H1 (cell line): Measurements from ENCODE around the gene YARS1. TPM values are rescaled to one million over a fixed set of nuclear protein-coding genes. Genes with fewer than 3 reads are reported as not detected.

ENCODE experiments used
- CTCF ChIA-PET: fragments of 300-600 bp; sonication (Branson Sonifier 250); formaldehyde crosslinking; loops from one replicate; lab custom pipeline; 2021; ENCODE audit not compliant: partially characterized antibody; lab: Charles Lee
- POLR2A ChIA-PET: fragments of 300-600 bp; sonication (Branson Sonifier 250); formaldehyde crosslinking; loops from one replicate; lab custom pipeline; 2021; ENCODE audit warnings: inconsistent platforms; ENCODE audit not compliant: partially characterized antibody; lab: Charles Lee
- DNase-seq, 2 experiments: peaks; one replicate each; pipeline versions ENCODE4 v3.0.0 to v3.0.0-alpha.2; 2010 to 2022; ENCODE audit warnings: low spot score in 2 of 2, low read depth in 1 of 2, mixed read lengths in 1 of 2
- FAIRE-seq: peaks from 2 replicates; lab custom pipeline; 2011; peaks lifted over from hg19 to GRCh38; lab: Jason Lieb, UNC
- H2AFZ ChIP-seq: 2 replicates; pipeline ENCODE4 v1.8.1; 2012; ENCODE audit warnings: low read length, inconsistent platforms
- H2AK5ac ChIP-seq: 2 replicates; pipeline ENCODE4 v1.6.1; 2013; ENCODE audit warnings: low read depth, low read length
- H2BK120ac ChIP-seq: replicated peaks from 2 replicates; pipeline ENCODE3; 2013; ENCODE audit warnings: low read depth, low read length, inconsistent platforms
- H2BK12ac ChIP-seq: 2 replicates; pipeline ENCODE4 v1.6.1; 2013; ENCODE audit warnings: low read depth, low read length
- H2BK15ac ChIP-seq: 2 replicates; pipeline ENCODE4 v1.6.1; 2013; ENCODE audit warnings: low read length
- H2BK20ac ChIP-seq: 2 replicates; pipeline ENCODE4 v1.6.1; 2013; ENCODE audit warnings: low read length
- H2BK5ac ChIP-seq: 2 replicates; pipeline ENCODE4 v1.6.1; 2013; ENCODE audit warnings: low read depth, low read length
- H3K14ac ChIP-seq: 2 replicates; pipeline ENCODE4 v1.6.1; 2013; ENCODE audit warnings: inconsistent platforms; ENCODE audit not compliant: insufficient read length
- H3K18ac ChIP-seq: 2 replicates; pipeline ENCODE4 v1.6.1; 2013; ENCODE audit warnings: low read length; ENCODE audit errors: extremely low read depth
- H3K23ac ChIP-seq: 2 replicates; pipeline ENCODE4 v1.6.1; 2013; ENCODE audit warnings: inconsistent platforms; ENCODE audit not compliant: insufficient read length
- H3K23me2 ChIP-seq: 2 replicates; pipeline ENCODE4 v1.6.1; 2013; ENCODE audit warnings: low read depth, low read length
- H3K27ac ChIP-seq: 2 replicates; pipeline ENCODE4 v1.6.1; 2011; ENCODE audit warnings: low read depth, low read length, inconsistent platforms
- H3K27me3 ChIP-seq, 4 experiments: replicated peaks in 1 of 4; 1 replicate in 1 of 4; 2 replicates in 3 of 4; pipeline versions ENCODE4 v1.6.1 to v1.8.1; 2011 to 2013; ENCODE audit warnings: low read length in 3 of 4, mild to moderate bottlenecking in 3 of 4, inconsistent platforms in 2 of 4, mixed read lengths in 2 of 4, moderate library complexity in 1 of 4; ENCODE audit not compliant: control insufficient read depth in 3 of 4, insufficient read depth in 3 of 4; ENCODE audit errors: extremely low read depth in 1 of 4
- H3K36me3 ChIP-seq, 4 experiments: 2 replicates each; pipeline versions ENCODE4 v1.6.1 to v1.8.1; 2011 to 2013; ENCODE audit warnings: mild to moderate bottlenecking in 4 of 4, low read length in 3 of 4, moderate library complexity in 2 of 4, control low read depth in 1 of 4, inconsistent platforms in 1 of 4; ENCODE audit not compliant: insufficient read depth in 4 of 4, control insufficient read depth in 2 of 4
- H3K4ac ChIP-seq: replicated peaks from 2 replicates; pipeline ENCODE3; 2013; ENCODE audit warnings: low read length, low read depth, mixed read lengths, inconsistent platforms; ENCODE audit not compliant: insufficient read length
- H3K4me1 ChIP-seq, 4 experiments: replicated peaks in 1 of 4; 1 replicate in 1 of 4; 2 replicates in 3 of 4; pipeline versions ENCODE4 v1.6.1 to v1.8.1; 2011 to 2013; ENCODE audit warnings: low read length in 3 of 4, inconsistent platforms in 2 of 4, mixed read lengths in 1 of 4; ENCODE audit not compliant: insufficient read depth in 4 of 4, control insufficient read depth in 3 of 4
- H3K4me2 ChIP-seq, 2 experiments: 2 replicates each; pipeline versions ENCODE4 v1.6.1 to v1.8.1; 2011 to 2013; ENCODE audit warnings: low read depth in 2 of 2, low read length in 2 of 2, control low read depth in 1 of 2, inconsistent platforms in 1 of 2, mild to moderate bottlenecking in 1 of 2; ENCODE audit not compliant: insufficient read depth in 1 of 2
- H3K4me3 ChIP-seq, 4 experiments: fragments of 200-600, 300-600 bp in 1 of 4; sonication (generic), shearing (Covaris generic), sonication (Bioruptor Twin) in 1 of 4; 2 replicates each; pipeline versions ENCODE4 v1.5.1 to v1.8.1; 2011 to 2016; ENCODE audit warnings: low read length in 4 of 4, low read depth in 3 of 4, control low read depth in 2 of 4, inconsistent platforms in 2 of 4, mild to moderate bottlenecking in 2 of 4, mixed read lengths in 1 of 4, moderate library complexity in 1 of 4; ENCODE audit not compliant: insufficient read depth in 2 of 4; ENCODE audit errors: extremely low read depth in 1 of 4
- H3K56ac ChIP-seq: replicated peaks from 2 replicates; pipeline ENCODE3; 2013; ENCODE audit warnings: low read depth, mild to moderate bottlenecking, mixed read lengths, low read length, inconsistent platforms; ENCODE audit not compliant: insufficient read length
- H3K79me1 ChIP-seq: 2 replicates; pipeline ENCODE4 v1.6.1; 2013; ENCODE audit warnings: low read depth, low read length, control low read depth
- H3K79me2 ChIP-seq, 2 experiments: 2 replicates each; pipeline versions ENCODE4 v1.6.1 to v1.8.1; 2012 to 2013; ENCODE audit warnings: low read length in 2 of 2, mild to moderate bottlenecking in 2 of 2, inconsistent platforms in 1 of 2; ENCODE audit not compliant: insufficient read depth in 2 of 2, control insufficient read depth in 1 of 2
- H3K9ac ChIP-seq, 4 experiments: replicated peaks in 1 of 4; 1 replicate in 1 of 4; 2 replicates in 3 of 4; pipeline versions ENCODE4 v1.6.1 to v1.8.1; 2011 to 2013; ENCODE audit warnings: low read depth in 3 of 4, low read length in 3 of 4, control low read depth in 2 of 4, mild to moderate bottlenecking in 2 of 4, moderate library complexity in 2 of 4, inconsistent platforms in 1 of 4; ENCODE audit errors: extremely low read depth in 1 of 4
- H3K9me3 ChIP-seq, 2 experiments: 2 replicates each; pipeline versions ENCODE4 v1.6.1 to v1.8.1; 2012 to 2013; ENCODE audit warnings: mild to moderate bottlenecking in 2 of 2, moderate library complexity in 2 of 2, control low read depth in 1 of 2, inconsistent platforms in 1 of 2, low read depth in 1 of 2, low read length in 1 of 2, mixed read lengths in 1 of 2; ENCODE audit not compliant: insufficient read depth in 2 of 2
- H4K20me1 ChIP-seq, 2 experiments: replicated peaks in 1 of 2; 2 replicates each; pipeline versions ENCODE3 to v1.8.1; 2011 to 2013; ENCODE audit warnings: inconsistent platforms in 2 of 2, low read length in 2 of 2, mild to moderate bottlenecking in 1 of 2; ENCODE audit not compliant: insufficient read depth in 2 of 2, control insufficient read depth in 1 of 2
- H4K5ac ChIP-seq: 2 replicates; pipeline ENCODE4 v1.6.1; 2013; ENCODE audit warnings: low read length, low read depth, mixed read lengths, inconsistent platforms; ENCODE audit not compliant: insufficient read length
- H4K8ac ChIP-seq: 2 replicates; pipeline ENCODE4 v1.8.0; 2013; ENCODE audit warnings: mild to moderate bottlenecking, moderate library complexity, low read length, inconsistent platforms; ENCODE audit not compliant: insufficient read depth; ENCODE audit errors: extremely low read depth
- H4K91ac ChIP-seq: replicated peaks from 2 replicates; pipeline ENCODE3; 2013; ENCODE audit warnings: low read length, mixed read lengths, inconsistent platforms; ENCODE audit not compliant: insufficient read length
- ASH2L ChIP-seq: fragments of 200-600, 300-600 bp; sonication (generic); IDR thresholded peaks from one replicate; pipeline ENCODE4 v1.7.1; 2017; ENCODE audit warnings: low read length
- CBX5 ChIP-seq: fragments of 300-800, 300-1000 bp; sonication (generic); IDR thresholded peaks from 2 replicates; pipeline ENCODE4 v1.7.1; 2016; ENCODE audit warnings: antibody characterized with exemption, low read length, low read depth
- CEBPB ChIP-seq: IDR thresholded peaks from 2 replicates; pipeline ENCODE4 v1.6.1; 2012; ENCODE audit warnings: low read depth, low read length
- FOSL1 ChIP-seq: IDR thresholded peaks from 2 replicates; pipeline ENCODE4 v1.6.1; 2011; ENCODE audit warnings: mild to moderate bottlenecking, low read depth, low read length, moderate library complexity; ENCODE audit not compliant: insufficient read depth
- HDAC6 ChIP-seq: IDR thresholded peaks from one replicate; pipeline ENCODE4 v1.7.1; 2012; ENCODE audit warnings: low read depth, mild to moderate bottlenecking, inconsistent platforms, low read length, moderate library complexity
- SIX5 ChIP-seq: IDR thresholded peaks from 2 replicates; pipeline ENCODE4 v1.6.1; 2011; ENCODE audit warnings: mild to moderate bottlenecking, low read depth, low read length
- SP2 ChIP-seq: IDR thresholded peaks from 2 replicates; pipeline ENCODE4 v1.6.1; 2012; ENCODE audit warnings: mild to moderate bottlenecking, low read length, inconsistent platforms
- TCF12 ChIP-seq: IDR thresholded peaks from 2 replicates; pipeline ENCODE4 v1.6.1; 2011; ENCODE audit warnings: low read depth, mild to moderate bottlenecking, low read length
- WGBS, 2 experiments: shearing (Covaris generic) in 1 of 2; methylation state at CpG; one replicate each; pipeline versions ENCODE4 v1.1.6 to v1.1.7; 2013 to 2015; ENCODE audit warnings: low lambda C conversion rate in 2 of 2, mixed read lengths in 2 of 2, inconsistent platforms in 1 of 2, low coverage in 1 of 2, missing lambda C conversion rate in 1 of 2; ENCODE audit not compliant: insufficient replicate concordance in 2 of 2, insufficient coverage in 1 of 2, insufficient read length in 1 of 2; ENCODE audit errors: extremely low coverage in 1 of 2, missing lambda C conversion rate in 1 of 2; 5-methylcytosine and 5-hydroxymethylcytosine counted together
- polyA plus RNA-seq, 7 experiments: library from polyadenylated mRNA; depleted of rRNA in 3 of 7; stranded (reverse) in 5 of 7; unstranded in 2 of 7; fragments of >200 nt in 5 of 7; fragments of 200-250 nt in 2 of 7; gene quantifications; 1 replicate in 5 of 7; 2 replicates in 1 of 7; 4 replicates in 1 of 7; pipeline versions ENCODE4 v1.2.1 to v1.2.3, GENCODE V29; 2011 to 2013; ENCODE audit warnings: missing spikeins in 2 of 7, mixed read lengths in 2 of 7
- total RNA-seq: library from RNA; stranded (reverse); fragmentation: NEBNext Ultra II Directional; extraction: Animal tissue kit (Norgen Biotek cat#: 25700); gene quantifications from 2 replicates; pipeline ENCODE4 v1.2.1, GENCODE V29; 2021
- TF ChIP-seq, protein P1 (sequence below): IDR thresholded peaks from 2 replicates; pipeline ENCODE4 v1.6.1; 2011; ENCODE audit warnings: low read depth, mild to moderate bottlenecking, low read length; ENCODE audit not compliant: insufficient read depth
- TF ChIP-seq, protein P2 (sequence below), 3 experiments: IDR thresholded peaks; 1 replicate in 2 of 3; 2 replicates in 1 of 3; pipeline versions ENCODE4 v1.5.1 to v1.6.1; 2011; ENCODE audit warnings: low read length in 3 of 3, mild to moderate bottlenecking in 3 of 3, inconsistent platforms in 2 of 3, low read depth in 1 of 3, moderate library complexity in 1 of 3; ENCODE audit not compliant: insufficient read depth in 1 of 3; ENCODE audit errors: control extremely low read depth in 1 of 3

The YARS1 gene
- total and polyA plus RNA-seq, 2 of the 8 experiments (the other 6 are each of a cell fraction or from before 2014, with no cell fraction given) = 47.1 to 226 TPM

DNA sequence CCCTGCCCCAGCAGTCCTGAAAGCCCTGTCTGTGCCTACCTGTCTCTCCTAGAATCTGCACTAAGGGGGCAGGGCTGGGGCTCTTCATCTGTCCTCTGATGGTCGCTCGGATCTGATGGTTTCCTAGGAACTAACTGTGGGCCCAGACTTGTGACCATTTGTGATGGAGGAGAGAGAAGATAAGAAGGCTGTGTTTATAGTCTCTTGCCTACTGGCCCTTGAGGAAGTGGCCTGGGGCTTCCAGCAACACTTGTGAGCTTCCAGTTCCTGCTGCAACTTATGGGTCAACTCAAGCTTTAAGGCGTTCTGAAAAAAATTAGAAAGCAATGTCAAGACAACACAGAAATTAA is 61.4 kb downstream of the YARS1 start:
- Histone ChIP-seq H3K4ac (no peak overlapping the region), H3K4me3 (peak overlapping the region; percentile 79 to 100 (median 94); a peak in 5 of 8 replicates), H3K4me2 (peak overlapping the region; percentile 85 to 96), H3K14ac (no peak overlapping the region), H3K79me2 (peaks cover 8 to 50% of the 10 kb centered on the region in 2 experiments), H2BK20ac (peak overlapping the region; percentile 16; the same call in 1 of the 2 replicates), H4K5ac (no peak overlapping the region), H2BK15ac (no peak overlapping the region; the same call in 1 of the 2 replicates), H4K91ac (peak overlapping the region; percentile 75), H3K56ac (no peak overlapping the region), H2AK5ac (0 out of 2 replicates have a peak overlapping the region, but pooled peaks have one; percentile 41), H3K36me3 (no peaks in the 10 kb centered on the region; a peak in 1 of 8 replicates), H3K9ac (peak overlapping the region in 1 of 4 experiments; percentile 79; a peak in 1 of 7 replicates), H2BK5ac (no peak overlapping the region; the same call in 1 of the 2 replicates), H2AFZ (no peak overlapping the region), H4K8ac (no peak overlapping the region), H2BK12ac (peak overlapping the region; percentile 94; the same call in 1 of the 2 replicates), H3K23ac (no peak overlapping the region), H3K23me2 (peaks cover 14% of the 10 kb centered on the region), H3K27ac (0 out of 2 replicates have a peak overlapping the region, but pooled peaks have one; percentile 58), H3K27me3 (no peaks in the 10 kb centered on the region), H3K9me3 (no peaks in the 10 kb centered on the region), H3K18ac (peak overlapping the region; percentile 25; the same call in 1 of the 2 replicates), H2BK120ac (no peak overlapping the region), H4K20me1 (peaks cover 4 to 7% of the 10 kb centered on the region in 2 experiments), H3K4me1 (peaks cover 30 to 52% (median 34%) of the 10 kb centered on the region in 4 experiments), H3K79me1 (peaks cover 3% of the 10 kb centered on the region; the same call in 1 of the 2 replicates)
- ChIA-PET CTCF (interaction anchor here (0.6 to 11.2 kb wide), 5 partner anchors 13 to 233 kb away, joined by 3 to 220 read pairs (median 6); no protein-coding TSS in a partner anchor), POLR2A (interaction anchor here (1.3 to 17.2 kb wide), 7 partner anchors 11 to 61 kb away, joined by 6 to 295 read pairs (median 12); partner anchors contain the start of genes S100PBP and YARS1)
- no peak for FAIRE-seq
- WGBS, 2 experiments = 71% methylated on average over 3 of the region's 3 CpGs; no CpG with 5 or more reads in 1 of the 2 experiments
- no peak for DNase-seq
- TF ChIP-seq TCF12 (no peak), FOSL1 (no peak), SIX5 (no peak), ASH2L (no peak), CBX5 (no peak), HDAC6 (no peak), SP2 (no peak), CEBPB (no peak)
- TF ChIP-seq, protein P1, sequence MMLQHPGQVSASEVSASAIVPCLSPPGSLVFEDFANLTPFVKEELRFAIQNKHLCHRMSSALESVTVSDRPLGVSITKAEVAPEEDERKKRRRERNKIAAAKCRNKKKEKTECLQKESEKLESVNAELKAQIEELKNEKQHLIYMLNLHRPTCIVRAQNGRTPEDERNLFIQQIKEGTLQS = no peak
- TF ChIP-seq, protein P2, sequence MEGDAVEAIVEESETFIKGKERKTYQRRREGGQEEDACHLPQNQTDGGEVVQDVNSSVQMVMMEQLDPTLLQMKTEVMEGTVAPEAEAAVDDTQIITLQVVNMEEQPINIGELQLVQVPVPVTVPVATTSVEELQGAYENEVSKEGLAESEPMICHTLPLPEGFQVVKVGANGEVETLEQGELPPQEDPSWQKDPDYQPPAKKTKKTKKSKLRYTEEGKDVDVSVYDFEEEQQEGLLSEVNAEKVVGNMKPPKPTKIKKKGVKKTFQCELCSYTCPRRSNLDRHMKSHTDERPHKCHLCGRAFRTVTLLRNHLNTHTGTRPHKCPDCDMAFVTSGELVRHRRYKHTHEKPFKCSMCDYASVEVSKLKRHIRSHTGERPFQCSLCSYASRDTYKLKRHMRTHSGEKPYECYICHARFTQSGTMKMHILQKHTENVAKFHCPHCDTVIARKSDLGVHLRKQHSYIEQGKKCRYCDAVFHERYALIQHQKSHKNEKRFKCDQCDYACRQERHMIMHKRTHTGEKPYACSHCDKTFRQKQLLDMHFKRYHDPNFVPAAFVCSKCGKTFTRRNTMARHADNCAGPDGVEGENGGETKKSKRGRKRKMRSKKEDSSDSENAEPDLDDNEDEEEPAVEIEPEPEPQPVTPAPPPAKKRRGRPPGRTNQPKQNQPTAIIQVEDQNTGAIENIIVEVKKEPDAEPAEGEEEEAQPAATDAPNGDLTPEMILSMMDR (IDR thresholded peaks at IDR 0.05; ENCODE audit: control extremely low read depth in 1 of 3, insufficient read depth in 1 of 3, low read depth in 1 of 3, low read length in 3 of 3) = no peak
